Gastrocnemius medialis (tissue), 4 donors: ENCODE data around the gene SCNN1A.

Experiments used
- CTCF ChIP-seq, 5 experiments: fragments of 450-650 bp in 3 of 5; fragments of 200-600 bp in 2 of 5; sonication (generic) in 2 of 5; IDR thresholded peaks in 4 of 5; conservative IDR thresholded peaks in 1 of 5; 1 replicate in 4 of 5; 2 replicates in 1 of 5; pipeline ENCODE4 v1.5.1; 2016 to 2019; ENCODE audit warnings: antibody characterized with exemption in 5 of 5, mild to moderate bottlenecking in 3 of 5, moderate library complexity in 3 of 5
- POLR2A ChIP-seq, 2 donors: fragments of 450-650 bp; IDR thresholded peaks; one replicate each; pipeline ENCODE4 v1.6.1; 2017; ENCODE audit warnings: antibody characterized with exemption in 2 of 2, mild to moderate bottlenecking in 2 of 2, moderate library complexity in 2 of 2

- no peak for TF ChIP-seq CTCF (IDR thresholded peaks at IDR 0.05 in 4 of 5, conservative IDR thresholded peaks at IDR 0.05 in 1 of 5)
- TF ChIP-seq POLR2A (IDR thresholded peaks at IDR 0.05) = no peak
Observed at GRCh38 chr12:6324936-6325750, 50.2 kb downstream of the SCNN1A start.
